Measurements from ENCODE around the gene PPP2R1B.

Gene PPP2R1B

GRCh38 chr11:111761036-111761435, 5.2 kb downstream of the PPP2R1B start:
- intact Hi-C loops (cut with DNase I): no loop called here
- no peak for DNase-seq

GRCh38 chr11:111759778-111760407, 6.3 kb downstream of the PPP2R1B start:
- no peak for DNase-seq
- intact Hi-C loops (cut with DNase I): no loop called here

GRCh38 chr11:111759376-111759775, 6.8 kb downstream of the PPP2R1B start:
- intact Hi-C loops (cut with DNase I): no loop called here
- DNase-seq: no peak

GRCh38 chr11:111756097-111756496, 10.1 kb downstream of the PPP2R1B start:
- intact Hi-C loops (cut with DNase I): no loop called here
- no peak for DNase-seq

- intact Hi-C loops (cut with DNase I): no loop called here
- no peak for DNase-seq
Observed at GRCh38 chr11:111749646-111750045, 16.5 kb downstream of the PPP2R1B start.

GRCh38 chr11:111748035-111748804, 18.0 kb downstream of the PPP2R1B start:
- DNase-seq: no peak
- intact Hi-C loops (cut with DNase I): no loop called here

- intact Hi-C loops (cut with DNase I): no loop called here
- DNase-seq: no peak
Observed at GRCh38 chr11:111745719-111746504, 20.3 kb downstream of the PPP2R1B start.

- DNase-seq: no peak
- intact Hi-C loops (cut with DNase I): no loop called here
Observed at GRCh38 chr11:111743700-111744099, 22.5 kb downstream of the PPP2R1B start.

GRCh38 chr11:111741751-111742150, 24.4 kb downstream of the PPP2R1B start:
- no peak for DNase-seq
- intact Hi-C loops (cut with DNase I): no loop called here

GRCh38 chr11:111739299-111739698, 26.9 kb downstream of the PPP2R1B start:
- intact Hi-C loops (cut with DNase I): no loop called here
- no peak for DNase-seq

- peak in 20 of 42 donors; percentile 34 to 81 (median 56) for DNase-seq
- intact Hi-C loops (cut with DNase I): no loop called here
Observed at GRCh38 chr11:111737444-111738210, 28.6 kb downstream of the PPP2R1B start.

GRCh38 chr11:111736621-111737443, 29.4 kb downstream of the PPP2R1B start:
- intact Hi-C loops (cut with DNase I): no loop called here
- DNase-seq: peak in 17 of 42 donors; percentile 26 to 66 (median 40)

- intact Hi-C loops (cut with DNase I): no loop called here
- peak in 13 of 42 donors; percentile 12 to 72 (median 39) for DNase-seq
Observed at GRCh38 chr11:111736181-111736590, 30.0 kb downstream of the PPP2R1B start.

- peak; percentile 63 to 94 (median 82) for DNase-seq
- intact Hi-C loops (cut with DNase I): no loop called here
Observed at GRCh38 chr11:111735262-111736116, 30.7 kb downstream of the PPP2R1B start.

- intact Hi-C loops (cut with DNase I): no loop called here
Observed at GRCh38 chr11:111734954-111735261, 31.3 kb downstream of the PPP2R1B start.

GRCh38 chr11:111734101-111734953, 31.9 kb downstream of the PPP2R1B start:
- DNase-seq: peak in 8 of 42 donors; percentile 5 to 55 (median 36)

More at GRCh38 chr11:111734954-111735261, 31.3 kb downstream of the PPP2R1B start:
- DNase-seq: peak in 5 of 42 donors; percentile 21 to 71 (median 30)

More at GRCh38 chr11:111734101-111734953, 31.9 kb downstream of the PPP2R1B start:
- intact Hi-C loops (cut with DNase I): no loop called here

Data from head of caudate nucleus (tissue), 42 donors.